Mesenchymal stem cell (in vitro differentiated cells and primary cell): ENCODE results near the gene IFNG-AS1.

Source experiments
- DNase-seq: peaks from one replicate; pipeline ENCODE4 v3.0.0-alpha.2; 2013
- H2AFZ ChIP-seq: one replicate; pipeline ENCODE4 v1.6.1; 2013; ENCODE audit warnings: low read depth, mild to moderate bottlenecking, control low read depth, inconsistent platforms, low read length, moderate library complexity
- H2AK5ac ChIP-seq: 2 replicates; pipeline ENCODE4 v1.6.1; 2013; ENCODE audit warnings: low read length, moderate library complexity, mild to moderate bottlenecking, inconsistent platforms; ENCODE audit not compliant: severe bottlenecking
- H2BK120ac ChIP-seq: one replicate; pipeline ENCODE4 v1.6.1; 2013; ENCODE audit warnings: low read depth, mild to moderate bottlenecking, inconsistent platforms, low read length, moderate library complexity
- H2BK12ac ChIP-seq, 2 experiments: one replicate each; pipeline ENCODE4 v1.6.1; 2013; ENCODE audit warnings: inconsistent platforms in 2 of 2, low read length in 2 of 2, mild to moderate bottlenecking in 2 of 2, moderate library complexity in 2 of 2, control low read depth in 1 of 2
- H2BK15ac ChIP-seq: one replicate; pipeline ENCODE4 v1.6.1; 2013; ENCODE audit warnings: mild to moderate bottlenecking, low read depth, inconsistent platforms; ENCODE audit not compliant: poor library complexity, severe bottlenecking
- H2BK5ac ChIP-seq: 2 replicates; pipeline ENCODE4 v1.6.1; 2013; ENCODE audit warnings: low read depth, mild to moderate bottlenecking, low read length, control low read depth, inconsistent platforms; ENCODE audit not compliant: poor library complexity, severe bottlenecking
- H3K14ac ChIP-seq, 2 experiments: one replicate each; pipeline ENCODE4 v1.6.1; 2013; ENCODE audit warnings: inconsistent platforms in 2 of 2, low read length in 2 of 2, control low read depth in 1 of 2, mild to moderate bottlenecking in 1 of 2, moderate library complexity in 1 of 2
- H3K18ac ChIP-seq, 2 experiments: one replicate each; pipeline ENCODE4 v1.6.1; 2013; ENCODE audit warnings: inconsistent platforms in 2 of 2, low read length in 2 of 2, control low read depth in 1 of 2, low read depth in 1 of 2, mild to moderate bottlenecking in 1 of 2
- H3K23ac ChIP-seq, 2 experiments: one replicate each; pipeline ENCODE4 v1.6.1; 2013; ENCODE audit warnings: inconsistent platforms in 2 of 2, low read length in 2 of 2, mild to moderate bottlenecking in 2 of 2, moderate library complexity in 2 of 2, control low read depth in 1 of 2
- H3K27ac ChIP-seq: 2 replicates; pipeline ENCODE4 v1.5.1; 2013; ENCODE audit warnings: mild to moderate bottlenecking, moderate library complexity, low read length, control low read depth, inconsistent platforms; ENCODE audit not compliant: poor library complexity, severe bottlenecking
- H3K27me3 ChIP-seq, 2 experiments: 2 replicates each; pipeline versions ENCODE4 v1.6.1 to v1.7.0; 2013; ENCODE audit warnings: low read length in 2 of 2, mild to moderate bottlenecking in 2 of 2, moderate library complexity in 2 of 2, control low read depth in 1 of 2, inconsistent platforms in 1 of 2; ENCODE audit not compliant: control insufficient read depth in 1 of 2, insufficient read depth in 1 of 2
- H3K36me3 ChIP-seq, 2 experiments: 2 replicates each; pipeline versions ENCODE4 v1.6.1 to v1.7.0; 2013; ENCODE audit warnings: low read length in 2 of 2, control low read depth in 1 of 2, inconsistent platforms in 1 of 2, low read depth in 1 of 2, mild to moderate bottlenecking in 1 of 2; ENCODE audit not compliant: insufficient read depth in 2 of 2, control insufficient read depth in 1 of 2
- H3K4ac ChIP-seq, 2 experiments: one replicate each; pipeline ENCODE4 v1.6.1; 2013; ENCODE audit warnings: inconsistent platforms in 2 of 2, low read length in 2 of 2, mild to moderate bottlenecking in 2 of 2, moderate library complexity in 2 of 2, control low read depth in 1 of 2, low read depth in 1 of 2
- H3K4me1 ChIP-seq: 2 replicates; pipeline ENCODE4 v1.6.1; 2013; ENCODE audit warnings: low read depth, low read length, control low read depth; ENCODE audit not compliant: control insufficient read depth, insufficient read depth
- H3K4me2 ChIP-seq: 2 replicates; pipeline ENCODE4 v1.6.1; 2013; ENCODE audit warnings: low read length, mild to moderate bottlenecking, inconsistent platforms; ENCODE audit not compliant: poor library complexity, severe bottlenecking
- H3K4me3 ChIP-seq, 2 experiments: 2 replicates each; pipeline versions ENCODE4 v1.5.1 to v1.7.0; 2013; ENCODE audit warnings: low read length in 2 of 2, mild to moderate bottlenecking in 2 of 2, control low read depth in 1 of 2, low read depth in 1 of 2; ENCODE audit not compliant: insufficient read depth in 1 of 2
- H3K79me1 ChIP-seq: replicated peaks from 2 replicates; pipeline ENCODE4 v1.6.1; 2013; ENCODE audit warnings: mild to moderate bottlenecking, control low read depth, low read length, inconsistent platforms; ENCODE audit not compliant: poor library complexity, severe bottlenecking
- H3K9ac ChIP-seq: 2 replicates; pipeline ENCODE4 v1.7.0; 2013; ENCODE audit warnings: mild to moderate bottlenecking, low read length, moderate library complexity
- H3K9me3 ChIP-seq: 2 replicates; pipeline ENCODE4 v1.7.0; 2013; ENCODE audit warnings: mild to moderate bottlenecking, low read length; ENCODE audit not compliant: control insufficient read depth
- H4K8ac ChIP-seq: one replicate; pipeline ENCODE4 v1.6.1; 2013; ENCODE audit warnings: inconsistent platforms, mild to moderate bottlenecking, low read length, moderate library complexity
- H4K91ac ChIP-seq: one replicate; pipeline ENCODE4 v1.6.1; 2013; ENCODE audit warnings: mild to moderate bottlenecking, low read length, inconsistent platforms
- WGBS: methylation state at CpG from one replicate; pipeline ENCODE4 v1.1.7; 2013; ENCODE audit warnings: mixed read lengths; 5-methylcytosine and 5-hydroxymethylcytosine counted together

The IFNG-AS1 gene

DNA sequence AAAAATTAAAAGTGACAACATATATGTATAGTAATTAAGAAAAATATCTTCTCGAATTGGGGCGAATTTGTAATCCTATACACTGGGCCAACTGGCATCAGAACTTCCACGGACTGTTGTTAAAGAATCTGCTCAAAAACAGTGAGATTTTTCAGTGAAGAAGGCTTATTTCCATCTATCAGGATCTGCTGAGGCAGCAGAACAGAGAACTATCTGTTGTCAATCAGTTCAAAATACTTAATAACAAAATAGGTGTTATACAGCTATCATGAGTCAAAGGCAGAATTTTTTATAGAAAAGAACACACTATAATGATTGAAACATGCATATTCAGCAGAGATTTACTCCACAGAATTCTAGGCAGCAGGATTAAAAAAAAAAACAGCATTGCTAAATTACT lies 41.9 kb downstream of the IFNG-AS1 start:
- Histone ChIP-seq H3K4ac (no peak overlapping the region), H3K23ac (no peak overlapping the region), H2AFZ (no peak overlapping the region), H2BK120ac (no peak overlapping the region), H4K91ac (no peak overlapping the region), H3K79me1 (no peaks in the 10 kb centered on the region), H2BK15ac (no peak overlapping the region), H4K8ac (no peak overlapping the region), H3K9ac (no peak overlapping the region), H2BK12ac (no peak overlapping the region), H3K4me3 (no peak overlapping the region), H3K14ac (no peak overlapping the region), H3K36me3 (no peaks in the 10 kb centered on the region), H3K4me2 (no peak overlapping the region), H3K4me1 (no peaks in the 10 kb centered on the region), H3K27ac (no peak overlapping the region), H2AK5ac (no peak overlapping the region), H2BK5ac (no peak overlapping the region), H3K27me3 (peaks cover 0 to 8% of the 10 kb centered on the region in 2 experiments), H3K9me3 (no peaks in the 10 kb centered on the region), H3K18ac (no peak overlapping the region)
- no peak for DNase-seq
- 92% methylated on average over 3 of the region's 3 CpGs for WGBS

DNA sequence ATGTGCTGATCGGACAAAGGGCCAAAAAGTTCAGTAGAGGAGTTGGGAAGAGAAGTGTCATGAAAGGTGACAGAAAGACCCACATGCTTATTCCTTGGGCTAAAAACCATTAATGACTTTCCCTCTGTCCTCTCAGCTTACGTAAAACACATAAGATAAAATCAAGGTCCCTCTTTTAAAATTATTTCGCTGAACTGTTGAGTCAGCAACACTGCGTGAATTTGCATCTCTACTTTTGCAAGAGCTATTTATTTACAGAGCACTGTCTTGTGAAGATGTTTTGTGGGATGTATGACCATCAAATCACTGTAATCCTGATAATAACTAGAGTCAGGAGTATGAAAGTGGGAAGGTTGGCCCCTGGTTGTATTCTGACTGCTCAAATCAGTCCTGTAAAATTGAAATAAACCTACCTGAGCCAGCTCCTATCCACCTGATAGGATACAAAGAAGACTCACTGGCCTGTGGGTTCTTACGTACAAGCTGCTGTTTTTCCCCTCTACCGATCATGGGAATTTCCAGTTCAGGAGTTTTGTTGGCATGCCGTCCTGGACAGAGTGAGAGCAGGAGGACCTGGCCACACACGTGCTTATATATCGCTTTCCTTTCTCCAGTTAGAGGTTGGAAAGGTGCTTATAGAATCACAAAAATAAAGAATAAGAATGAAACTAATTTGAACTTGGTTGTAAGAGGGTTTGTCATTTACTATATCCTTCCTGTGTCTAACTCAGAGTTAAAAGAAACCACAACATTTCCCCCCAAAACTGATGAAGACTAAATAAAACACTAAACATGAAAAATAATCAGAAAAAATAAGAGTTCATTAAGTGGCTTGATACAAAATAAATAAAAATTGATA lies 42.9 kb downstream of the IFNG-AS1 start:
- peaks cover 0 to 10% of the 10 kb centered on the region in 2 experiments for H3K27me3 ChIP-seq

DNA sequence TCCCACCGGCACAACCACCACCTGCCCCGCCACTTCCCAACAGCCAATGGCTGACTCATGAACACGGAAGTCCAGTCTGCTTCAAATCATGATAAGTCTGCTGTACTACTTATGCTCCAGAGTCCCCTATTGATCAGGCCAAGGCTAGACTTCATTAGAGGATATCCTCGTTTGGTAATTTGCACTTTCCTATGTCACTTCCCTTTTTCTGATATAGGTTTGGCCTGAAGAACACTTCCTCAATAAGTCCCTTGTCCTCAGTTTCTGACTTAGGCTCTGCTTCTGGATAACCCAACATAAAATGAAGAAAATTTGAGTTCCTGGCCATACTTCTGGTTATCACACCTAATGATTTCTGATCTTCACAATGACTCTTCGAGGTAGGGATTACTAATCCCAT lies 45.3 kb downstream of the IFNG-AS1 start:
- Histone ChIP-seq H3K14ac (no peak overlapping the region), H3K9me3 (no peaks in the 10 kb centered on the region), H3K79me1 (no peaks in the 10 kb centered on the region), H2AFZ (no peak overlapping the region), H3K36me3 (no peaks in the 10 kb centered on the region), H3K18ac (no peak overlapping the region), H2BK120ac (no peak overlapping the region), H3K4ac (no peak overlapping the region), H3K4me3 (no peak overlapping the region), H3K27ac (no peak overlapping the region), H2AK5ac (no peak overlapping the region), H3K23ac (no peak overlapping the region), H2BK15ac (no peak overlapping the region), H3K9ac (no peak overlapping the region), H2BK12ac (no peak overlapping the region), H4K91ac (no peak overlapping the region), H4K8ac (no peak overlapping the region), H2BK5ac (no peak overlapping the region), H3K27me3 (peaks cover 0 to 10% of the 10 kb centered on the region in 2 experiments), H3K4me2 (no peak overlapping the region), H3K4me1 (no peaks in the 10 kb centered on the region)
- 90% methylated on average over 4 of the region's 5 CpGs for WGBS
- DNase-seq = no peak

More for the DNA sequence above, 42.9 kb downstream of the IFNG-AS1 start:
- H3K36me3 ChIP-seq = no peaks in the 10 kb centered on the region
- no peaks in the 10 kb centered on the region for H3K9me3 ChIP-seq
- no peak overlapping the region for H2AK5ac ChIP-seq
- no peak overlapping the region for H2BK15ac ChIP-seq
- no peak overlapping the region for H3K4ac ChIP-seq
- WGBS = 79% methylated on average over 9 of the region's 9 CpGs
- H4K91ac ChIP-seq = no peak overlapping the region
- no peak overlapping the region for H2BK120ac ChIP-seq
- no peak overlapping the region for H3K4me2 ChIP-seq
- H4K8ac ChIP-seq = no peak overlapping the region
- no peak overlapping the region for H3K18ac ChIP-seq
- H3K79me1 ChIP-seq = no peaks in the 10 kb centered on the region
- H3K9ac ChIP-seq = no peak overlapping the region
- no peak overlapping the region for H3K23ac ChIP-seq
- H3K4me3 ChIP-seq = no peak overlapping the region
- H3K4me1 ChIP-seq = no peaks in the 10 kb centered on the region
- no peak overlapping the region for H2BK5ac ChIP-seq
- no peak overlapping the region for H3K14ac ChIP-seq
- H3K27ac ChIP-seq = no peak overlapping the region
- no peak for DNase-seq
- H2AFZ ChIP-seq = no peak overlapping the region
- no peak overlapping the region for H2BK12ac ChIP-seq

DNA sequence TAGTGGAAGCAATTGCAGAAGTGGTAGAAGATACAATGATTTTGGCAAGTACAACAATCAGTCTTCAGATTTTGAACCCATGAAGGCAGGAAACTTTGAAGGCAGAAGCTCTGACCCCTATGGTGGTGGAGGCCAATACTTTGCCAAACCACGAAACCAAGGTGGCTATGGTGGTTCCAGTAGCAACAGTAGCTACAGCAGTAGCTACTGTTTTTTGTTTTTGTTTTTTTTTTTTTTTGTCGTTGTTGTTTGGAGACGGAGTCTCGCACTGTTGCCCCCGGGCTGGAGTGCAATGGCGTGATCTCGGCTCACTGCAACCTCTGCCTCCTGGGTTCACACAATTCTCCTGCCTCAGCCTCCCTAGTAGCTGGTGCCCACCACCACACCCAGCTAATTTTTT lies 47.4 kb downstream of the IFNG-AS1 start:
- H3K4me3 ChIP-seq = no peak overlapping the region
- H3K36me3 ChIP-seq = no peaks in the 10 kb centered on the region
- 96% methylated on average over 6 of the region's 7 CpGs for WGBS

More for the DNA sequence above, 47.4 kb downstream of the IFNG-AS1 start:
- Histone ChIP-seq H3K79me1 (no peaks in the 10 kb centered on the region), H2BK120ac (no peak overlapping the region), H3K14ac (no peak overlapping the region), H3K18ac (no peak overlapping the region), H3K9me3 (no peaks in the 10 kb centered on the region), H3K27ac (no peak overlapping the region), H2BK5ac (no peak overlapping the region), H3K27me3 (peaks cover 0 to 10% of the 10 kb centered on the region in 2 experiments), H3K9ac (no peak overlapping the region), H2BK12ac (no peak overlapping the region), H2AFZ (no peak overlapping the region), H4K8ac (no peak overlapping the region), H2BK15ac (no peak overlapping the region), H4K91ac (no peak overlapping the region), H3K23ac (no peak overlapping the region), H3K4ac (no peak overlapping the region), H2AK5ac (no peak overlapping the region), H3K4me1 (peaks cover 2% of the 10 kb centered on the region), H3K4me2 (no peak overlapping the region)
- DNase-seq = no peak
